ENCODE data around the gene PIKFYVE. TPM values are rescaled to one million over a fixed set of nuclear protein-coding genes. Genes with fewer than 3 reads are reported as not detected.
"Not testable (repeated sequence)": the region's sequence is repeated elsewhere in the genome, so short reads cannot be mapped to it uniquely, and the experiment has no call there.

The PIKFYVE gene
- total RNA-seq, 1 experiment from 2014 or later = 27.8 TPM

GRCh38 chr2:208266936-208267335 lies 881 bp downstream of the PIKFYVE start:
- DNase-seq = no peak
- peak overlapping the region; percentile 92 for H3K4me3 ChIP-seq (ENCODE audit: insufficient read depth, low read depth, low read length)
- H3K27me3 ChIP-seq (ENCODE audit: control insufficient read depth, insufficient read depth, low read length) = no peaks in the 10 kb centered on the region
- peaks cover 1% of the 10 kb centered on the region; the same call in 1 of the 2 replicates for H3K36me3 ChIP-seq (replicated peaks; ENCODE audit: control insufficient read depth, insufficient read depth, low read length)

- H3K27me3 ChIP-seq (ENCODE audit: control insufficient read depth, insufficient read depth, low read length); DNase-seq; H3K36me3 ChIP-seq (replicated peaks; ENCODE audit: control insufficient read depth, insufficient read depth, low read length): not testable (repeated sequence)
- peak overlapping the region; percentile 92 for H3K4me3 ChIP-seq (ENCODE audit: insufficient read depth, low read depth, low read length)
Observed at GRCh38 chr2:208267526-208267925, 1.5 kb downstream of the PIKFYVE start.

GRCh38 chr2:208268156-208268952 lies 2.3 kb downstream of the PIKFYVE start:
- DNase-seq = no peak
- Histone ChIP-seq H3K4me3 (ENCODE audit: insufficient read depth, low read depth, low read length) (no peak overlapping the region), H3K36me3 (replicated peaks; ENCODE audit: control insufficient read depth, insufficient read depth, low read length) (peaks cover 1% of the 10 kb centered on the region; the same call in 1 of the 2 replicates), H3K27me3 (ENCODE audit: control insufficient read depth, insufficient read depth, low read length) (no peaks in the 10 kb centered on the region)

GRCh38 chr2:208269091-208269490 lies 3.0 kb downstream of the PIKFYVE start:
- DNase-seq = peak; percentile 27
- peaks cover 8% of the 10 kb centered on the region for H3K36me3 ChIP-seq (replicated peaks; ENCODE audit: control insufficient read depth, insufficient read depth, low read length)
- H3K27me3 ChIP-seq (ENCODE audit: control insufficient read depth, insufficient read depth, low read length) = no peaks in the 10 kb centered on the region
- H3K4me3 ChIP-seq (ENCODE audit: insufficient read depth, low read depth, low read length) = no peak overlapping the region

- no peaks in the 10 kb centered on the region for H3K27me3 ChIP-seq (ENCODE audit: control insufficient read depth, insufficient read depth, low read length)
- H3K4me3 ChIP-seq (ENCODE audit: insufficient read depth, low read depth, low read length) = no peak overlapping the region
- DNase-seq = no peak
- peaks cover 21% of the 10 kb centered on the region for H3K36me3 ChIP-seq (replicated peaks; ENCODE audit: control insufficient read depth, insufficient read depth, low read length)
Observed at GRCh38 chr2:208274748-208275147, 8.7 kb downstream of the PIKFYVE start.

GRCh38 chr2:208278549-208278948 lies 12.5 kb downstream of the PIKFYVE start:
- no peak overlapping the region for H3K4me3 ChIP-seq (ENCODE audit: insufficient read depth, low read depth, low read length)
- no peaks in the 10 kb centered on the region for H3K27me3 ChIP-seq (ENCODE audit: control insufficient read depth, insufficient read depth, low read length)
- peaks cover 26% of the 10 kb centered on the region for H3K36me3 ChIP-seq (replicated peaks; ENCODE audit: control insufficient read depth, insufficient read depth, low read length)
- no peak for DNase-seq

- no peak for DNase-seq
- H3K36me3 ChIP-seq (replicated peaks; ENCODE audit: control insufficient read depth, insufficient read depth, low read length) = peaks cover 20% of the 10 kb centered on the region
Observed at GRCh38 chr2:208279236-208279635, 13.2 kb downstream of the PIKFYVE start.

GRCh38 chr2:208280234-208280633 lies 14.2 kb downstream of the PIKFYVE start:
- Histone ChIP-seq H3K27me3 (ENCODE audit: control insufficient read depth, insufficient read depth, low read length) (no peaks in the 10 kb centered on the region), H3K4me3 (ENCODE audit: insufficient read depth, low read depth, low read length) (no peak overlapping the region), H3K36me3 (replicated peaks; ENCODE audit: control insufficient read depth, insufficient read depth, low read length) (peaks cover 17% of the 10 kb centered on the region)
- DNase-seq = no peak

More at GRCh38 chr2:208279236-208279635, 13.2 kb downstream of the PIKFYVE start:
- H3K4me3 ChIP-seq (ENCODE audit: insufficient read depth, low read depth, low read length) = no peak overlapping the region
- H3K27me3 ChIP-seq (ENCODE audit: control insufficient read depth, insufficient read depth, low read length) = no peaks in the 10 kb centered on the region

GRCh38 chr2:208280933-208281332 lies 14.9 kb downstream of the PIKFYVE start:
- DNase-seq = no peak
- Histone ChIP-seq H3K36me3 (replicated peaks; ENCODE audit: control insufficient read depth, insufficient read depth, low read length) (peaks cover 17% of the 10 kb centered on the region), H3K4me3 (ENCODE audit: insufficient read depth, low read depth, low read length) (no peak overlapping the region), H3K27me3 (ENCODE audit: control insufficient read depth, insufficient read depth, low read length) (no peaks in the 10 kb centered on the region)

- Histone ChIP-seq H3K27me3 (ENCODE audit: control insufficient read depth, insufficient read depth, low read length) (no peaks in the 10 kb centered on the region), H3K4me3 (ENCODE audit: insufficient read depth, low read depth, low read length) (no peak overlapping the region), H3K36me3 (replicated peaks; ENCODE audit: control insufficient read depth, insufficient read depth, low read length) (peaks cover 11% of the 10 kb centered on the region)
- DNase-seq = no peak
Observed at GRCh38 chr2:208285853-208286252, 19.8 kb downstream of the PIKFYVE start.

- Histone ChIP-seq H3K4me3 (ENCODE audit: insufficient read depth, low read depth, low read length) (no peak overlapping the region), H3K27me3 (ENCODE audit: control insufficient read depth, insufficient read depth, low read length) (no peaks in the 10 kb centered on the region), H3K36me3 (replicated peaks; ENCODE audit: control insufficient read depth, insufficient read depth, low read length) (peaks cover 4% of the 10 kb centered on the region)
- no peak for DNase-seq
Observed at GRCh38 chr2:208294482-208295024, 28.5 kb downstream of the PIKFYVE start.

- Histone ChIP-seq H3K4me3 (ENCODE audit: insufficient read depth, low read depth, low read length) (no peak overlapping the region), H3K36me3 (replicated peaks; ENCODE audit: control insufficient read depth, insufficient read depth, low read length) (peaks cover 4% of the 10 kb centered on the region)
Observed at GRCh38 chr2:208295834-208296233, 29.8 kb downstream of the PIKFYVE start.

GRCh38 chr2:208296610-208297009 lies 30.6 kb downstream of the PIKFYVE start:
- Histone ChIP-seq H3K36me3 (replicated peaks; ENCODE audit: control insufficient read depth, insufficient read depth, low read length) (peaks cover 8% of the 10 kb centered on the region), H3K4me3 (ENCODE audit: insufficient read depth, low read depth, low read length) (no peak overlapping the region), H3K27me3 (ENCODE audit: control insufficient read depth, insufficient read depth, low read length) (no peaks in the 10 kb centered on the region)
- no peak for DNase-seq

More at GRCh38 chr2:208295834-208296233, 29.8 kb downstream of the PIKFYVE start:
- DNase-seq = no peak
- no peaks in the 10 kb centered on the region for H3K27me3 ChIP-seq (ENCODE audit: control insufficient read depth, insufficient read depth, low read length)

GRCh38 chr2:208297961-208298360 lies 31.9 kb downstream of the PIKFYVE start:
- H3K27me3 ChIP-seq (ENCODE audit: control insufficient read depth, insufficient read depth, low read length) = no peaks in the 10 kb centered on the region

More at GRCh38 chr2:208297961-208298360, 31.9 kb downstream of the PIKFYVE start:
- no peak for DNase-seq
- Histone ChIP-seq H3K36me3 (replicated peaks; ENCODE audit: control insufficient read depth, insufficient read depth, low read length) (peaks cover 8% of the 10 kb centered on the region), H3K4me3 (ENCODE audit: insufficient read depth, low read depth, low read length) (no peak overlapping the region)
